NB4 (cell line): ENCODE measurements around the gene TNP1.

ENCODE experiments used
- DNase-seq: peaks from one replicate; pipeline ENCODE4 v3.0.0; 2010; ENCODE audit warnings: low read depth
- H3K4me3 ChIP-seq: one replicate; pipeline ENCODE4 v1.5.1; 2011; ENCODE audit warnings: mild to moderate bottlenecking, low read depth, low read length, moderate library complexity
- MYC ChIP-seq: IDR thresholded peaks from 2 replicates; pipeline ENCODE4 v1.6.1; 2011; ENCODE audit warnings: low read depth, low read length
- POLR2A ChIP-seq: IDR thresholded peaks from 2 replicates; pipeline ENCODE4 v1.6.1; 2011; ENCODE audit warnings: mild to moderate bottlenecking; ENCODE audit not compliant: insufficient read length; ENCODE audit errors: extremely low read depth
- TF ChIP-seq, protein P1 (sequence below): IDR thresholded peaks from 2 replicates; pipeline ENCODE4 v1.6.1; 2011; ENCODE audit warnings: low read depth, low read length
- TF ChIP-seq, protein P2 (sequence below): IDR thresholded peaks from one replicate; pipeline ENCODE4 v1.5.1; 2012; ENCODE audit warnings: low read depth, low read length

Gene TNP1

DNA sequence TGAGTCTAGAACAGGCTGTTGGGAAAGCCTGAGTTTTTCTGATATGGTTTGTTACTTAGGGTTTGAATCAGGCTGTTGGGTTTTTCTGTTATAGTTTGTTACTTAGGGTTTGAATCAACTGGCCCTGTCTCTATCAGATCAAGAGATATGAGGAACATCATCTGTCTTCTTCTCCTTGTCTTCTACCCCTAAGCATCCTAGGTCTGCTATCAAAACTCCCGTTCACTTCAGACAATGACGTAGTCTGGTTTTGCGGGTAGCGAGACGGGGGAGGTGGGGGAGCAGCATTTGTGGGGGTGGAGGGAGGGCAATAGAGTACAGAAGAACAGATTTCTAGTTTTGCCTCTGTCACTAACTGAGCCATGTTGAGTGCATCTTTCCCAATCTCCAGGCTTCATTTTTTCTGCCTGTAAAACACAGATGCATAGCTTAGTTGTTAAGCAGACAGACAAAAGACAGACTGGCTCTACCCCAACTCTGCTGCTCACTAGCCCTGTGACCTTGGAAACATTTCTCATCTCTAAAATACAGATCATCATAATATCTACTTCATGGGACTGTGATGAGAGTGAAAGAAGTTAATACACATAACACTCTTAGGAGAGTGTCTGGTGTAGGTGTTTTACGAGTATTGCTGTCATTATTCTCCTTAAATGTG, 9.1 kb downstream of the TNP1 start:
- H3K4me3 ChIP-seq, result no peak overlapping the region
- TF ChIP-seq MYC (no peak), POLR2A (no peak)
- TF ChIP-seq, protein P1, sequence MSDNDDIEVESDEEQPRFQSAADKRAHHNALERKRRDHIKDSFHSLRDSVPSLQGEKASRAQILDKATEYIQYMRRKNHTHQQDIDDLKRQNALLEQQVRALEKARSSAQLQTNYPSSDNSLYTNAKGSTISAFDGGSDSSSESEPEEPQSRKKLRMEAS, result no peak
- TF ChIP-seq, protein P2, sequence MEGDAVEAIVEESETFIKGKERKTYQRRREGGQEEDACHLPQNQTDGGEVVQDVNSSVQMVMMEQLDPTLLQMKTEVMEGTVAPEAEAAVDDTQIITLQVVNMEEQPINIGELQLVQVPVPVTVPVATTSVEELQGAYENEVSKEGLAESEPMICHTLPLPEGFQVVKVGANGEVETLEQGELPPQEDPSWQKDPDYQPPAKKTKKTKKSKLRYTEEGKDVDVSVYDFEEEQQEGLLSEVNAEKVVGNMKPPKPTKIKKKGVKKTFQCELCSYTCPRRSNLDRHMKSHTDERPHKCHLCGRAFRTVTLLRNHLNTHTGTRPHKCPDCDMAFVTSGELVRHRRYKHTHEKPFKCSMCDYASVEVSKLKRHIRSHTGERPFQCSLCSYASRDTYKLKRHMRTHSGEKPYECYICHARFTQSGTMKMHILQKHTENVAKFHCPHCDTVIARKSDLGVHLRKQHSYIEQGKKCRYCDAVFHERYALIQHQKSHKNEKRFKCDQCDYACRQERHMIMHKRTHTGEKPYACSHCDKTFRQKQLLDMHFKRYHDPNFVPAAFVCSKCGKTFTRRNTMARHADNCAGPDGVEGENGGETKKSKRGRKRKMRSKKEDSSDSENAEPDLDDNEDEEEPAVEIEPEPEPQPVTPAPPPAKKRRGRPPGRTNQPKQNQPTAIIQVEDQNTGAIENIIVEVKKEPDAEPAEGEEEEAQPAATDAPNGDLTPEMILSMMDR, result no peak
- DNase-seq, result no peak

DNA sequence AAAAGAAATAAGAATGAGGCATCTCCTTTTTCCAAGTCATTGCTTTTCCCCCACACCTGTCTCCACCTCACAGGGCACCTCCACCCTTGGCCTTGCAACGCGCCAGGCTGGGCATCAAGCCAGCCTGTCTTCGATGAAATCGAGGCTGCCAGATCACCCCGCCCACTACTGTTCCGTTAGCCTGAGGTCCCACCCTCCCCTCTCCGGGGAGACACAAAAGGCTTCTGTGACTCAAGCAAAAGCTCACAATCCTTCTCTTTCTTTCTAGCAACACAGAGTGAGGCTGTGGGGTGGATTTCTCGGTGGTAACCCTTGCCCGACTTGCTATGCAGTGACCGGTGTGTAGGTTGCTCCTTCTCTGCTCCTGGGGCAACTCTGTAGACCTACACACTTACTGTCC, 9.9 kb downstream of the TNP1 start:
- TF ChIP-seq, protein P1, result no peak
- TF ChIP-seq, protein P2, result no peak
- TF ChIP-seq POLR2A, result no peak
- TF ChIP-seq MYC, result no peak
- DNase-seq, result no peak
- H3K4me3 ChIP-seq, result no peak overlapping the region

DNA sequence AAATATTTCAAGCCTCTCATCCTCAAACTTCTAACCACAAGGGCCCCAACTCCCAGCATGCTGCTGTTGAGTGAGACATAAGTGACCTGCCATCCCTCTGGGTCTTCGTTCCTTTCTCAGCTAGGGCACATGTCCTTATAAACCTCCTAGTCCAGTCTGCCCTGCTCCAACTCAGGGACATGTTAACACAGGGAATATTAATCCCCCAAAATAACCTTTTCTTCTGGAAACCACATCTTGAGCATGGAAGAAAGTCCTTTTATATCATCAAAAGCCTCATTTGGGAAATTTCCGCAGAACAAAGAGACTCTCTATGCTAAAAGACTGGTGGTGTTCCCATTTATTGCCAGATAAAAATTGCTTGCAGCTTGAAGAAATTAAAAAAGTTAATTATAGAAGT, 14.4 kb downstream of the TNP1 start:
- no peak overlapping the region for H3K4me3 ChIP-seq
- DNase-seq, result no peak
- TF ChIP-seq POLR2A (no peak), MYC (no peak)
- TF ChIP-seq, protein P1, result no peak
- TF ChIP-seq, protein P2, result no peak

DNA sequence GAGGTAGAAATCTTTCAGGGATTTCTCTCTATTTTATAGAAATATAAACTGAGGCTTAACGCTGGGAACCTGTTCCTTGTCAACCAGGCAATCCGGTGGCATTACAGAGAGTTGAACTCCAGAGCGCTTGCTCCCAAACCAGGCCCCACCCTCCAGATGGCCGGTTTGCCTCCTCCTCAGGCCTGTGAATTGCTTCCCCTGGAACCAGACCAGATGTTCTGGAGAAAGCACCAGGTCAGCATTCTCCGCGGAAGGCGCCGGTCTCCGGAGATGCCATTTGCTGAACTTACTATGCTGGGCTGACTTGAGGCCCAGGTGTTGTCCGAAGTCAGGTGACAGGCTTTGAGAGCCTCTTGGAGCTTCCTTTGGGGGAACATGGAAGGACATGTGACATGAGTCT, 17.2 kb downstream of the TNP1 start:
- TF ChIP-seq POLR2A (no peak), MYC (no peak)
- TF ChIP-seq, protein P2, result no peak
- TF ChIP-seq, protein P1, result no peak
- H3K4me3 ChIP-seq, result no peak overlapping the region
- DNase-seq, result no peak

DNA sequence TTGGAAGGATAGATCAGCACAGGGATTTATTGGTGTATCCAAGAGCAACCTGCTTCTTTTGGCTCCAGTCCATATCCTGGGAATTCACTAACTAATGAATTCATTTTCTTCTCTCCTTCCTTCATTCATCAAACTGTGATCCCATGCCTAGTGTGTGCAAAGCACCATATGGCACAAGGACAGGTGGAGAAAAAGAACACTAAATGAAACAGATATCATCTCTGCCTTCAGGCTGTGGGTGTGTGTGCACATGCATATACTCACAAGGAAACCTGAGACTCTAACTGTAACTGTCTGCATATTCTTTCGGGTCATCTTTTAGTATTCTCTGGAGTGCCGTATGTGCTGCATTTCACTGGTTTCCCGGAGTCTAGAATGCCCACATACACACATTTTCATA, 20.2 kb downstream of the TNP1 start:
- TF ChIP-seq POLR2A (no peak), MYC (no peak)
- TF ChIP-seq, protein P2, result no peak
- TF ChIP-seq, protein P1, result no peak
- no peak for DNase-seq
- H3K4me3 ChIP-seq, result no peak overlapping the region

DNA sequence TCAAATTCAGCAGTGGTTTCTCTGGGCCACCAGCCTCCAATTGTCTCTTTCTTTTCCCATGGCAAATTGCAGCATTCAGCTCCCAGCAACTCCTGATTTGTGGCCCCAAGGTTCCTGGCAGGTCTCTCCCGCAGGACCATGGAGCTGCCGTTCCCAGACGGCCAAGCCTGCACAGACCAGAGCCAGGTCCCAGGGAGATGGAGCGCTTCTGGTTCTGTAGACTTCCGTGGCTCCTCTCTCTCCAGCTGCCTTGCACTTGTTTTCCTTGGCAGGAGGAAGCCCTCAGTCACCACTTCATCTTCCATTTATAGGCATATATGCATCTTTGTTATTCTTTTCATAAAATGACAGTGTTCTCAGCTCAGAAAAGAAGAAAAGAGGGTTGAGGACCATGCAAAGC, 21.7 kb downstream of the TNP1 start:
- no peak for DNase-seq
- no peak overlapping the region for H3K4me3 ChIP-seq
- TF ChIP-seq MYC (no peak), POLR2A (no peak)
- TF ChIP-seq, protein P2, result no peak
- TF ChIP-seq, protein P1, result no peak
